Putamen (tissue), 1 donor: ENCODE measurements around the gene DMD.

Experiments used
- DNase-seq: peaks from one replicate; pipeline ENCODE4 v3.0.0-alpha.2; 2016; ENCODE audit warnings: low spot score

Gene DMD

GRCh38 chrX:33041141-33041540 lies 170.2 kb downstream of the DMD start:
- no peak for DNase-seq

GRCh38 chrX:33032700-33033099 lies 178.6 kb downstream of the DMD start:
- no peak for DNase-seq

- no peak for DNase-seq
Observed at GRCh38 chrX:33014949-33015348, 196.4 kb downstream of the DMD start.

GRCh38 chrX:33014086-33014485 lies 197.3 kb downstream of the DMD start:
- DNase-seq, result no peak

GRCh38 chrX:33001107-33001506 lies 210.2 kb downstream of the DMD start:
- no peak for DNase-seq

- DNase-seq, result no peak
Observed at GRCh38 chrX:32998776-32999175, 212.6 kb downstream of the DMD start.

GRCh38 chrX:32995427-32995826 lies 215.9 kb downstream of the DMD start:
- DNase-seq, result no peak

GRCh38 chrX:32987142-32987541 lies 224.2 kb downstream of the DMD start:
- DNase-seq, result no peak

GRCh38 chrX:32985544-32985943 lies 225.8 kb downstream of the DMD start:
- no peak for DNase-seq

- DNase-seq, result no peak
Observed at GRCh38 chrX:32966821-32967355, 244.5 kb downstream of the DMD start.

GRCh38 chrX:32954125-32954524 lies 257.2 kb downstream of the DMD start:
- DNase-seq, result no peak

- DNase-seq, result no peak
Observed at GRCh38 chrX:32948130-32948529, 263.2 kb downstream of the DMD start.

- no peak for DNase-seq
Observed at GRCh38 chrX:32937043-32937442, 274.3 kb downstream of the DMD start.

GRCh38 chrX:32933548-32933947 lies 277.8 kb downstream of the DMD start:
- DNase-seq, result no peak

GRCh38 chrX:32929040-32929439 lies 282.3 kb downstream of the DMD start:
- no peak for DNase-seq

- DNase-seq, result no peak
Observed at GRCh38 chrX:32896088-32896487, 315.3 kb downstream of the DMD start.

- DNase-seq, result no peak
Observed at GRCh38 chrX:32894679-32895078, 316.7 kb downstream of the DMD start.

GRCh38 chrX:32893751-32894150 lies 317.6 kb downstream of the DMD start:
- DNase-seq, result no peak

GRCh38 chrX:32877592-32877991 lies 333.8 kb downstream of the DMD start:
- no peak for DNase-seq

- no peak for DNase-seq
Observed at GRCh38 chrX:32874839-32875238, 336.5 kb downstream of the DMD start.

GRCh38 chrX:32873786-32874185 lies 337.6 kb downstream of the DMD start:
- DNase-seq, result no peak

GRCh38 chrX:32871636-32872035 lies 339.7 kb downstream of the DMD start:
- no peak for DNase-seq

GRCh38 chrX:32868524-32868895 lies 342.8 kb downstream of the DMD start:
- DNase-seq, result no peak

- DNase-seq, result no peak
Observed at GRCh38 chrX:32867781-32868523, 343.4 kb downstream of the DMD start.
